Neural cell (in vitro differentiated cells): ENCODE data around the gene REV3L. TPM values are rescaled to one million over a fixed set of nuclear protein-coding genes. Genes with fewer than 3 reads are reported as not detected.

Experiments used
- H2AFZ ChIP-seq: fragments of 200-600, 300-800 bp; sonication (generic), shearing (Covaris generic); 2 replicates; pipeline ENCODE4 v1.6.0; 2014; ENCODE audit warnings: low read depth, mild to moderate bottlenecking, antibody characterized with exemption, low read length, moderate library complexity
- H3F3A ChIP-seq: fragments of 200-600 bp; shearing (Covaris generic); 2 replicates; pipeline ENCODE4 v1.6.1; 2016; ENCODE audit warnings: mild to moderate bottlenecking, moderate library complexity, mixed read lengths, antibody characterized with exemption, low read length; ENCODE audit not compliant: insufficient read depth, poor library complexity, severe bottlenecking
- H3K27ac ChIP-seq: fragments of 200-600, 300-800 bp; sonication (generic), shearing (Covaris generic); 2 replicates; pipeline ENCODE4 v1.5.1; 2014; ENCODE audit warnings: mild to moderate bottlenecking, low read length, moderate library complexity
- H3K27me3 ChIP-seq: fragments of 300-800, 200-600 bp; sonication (generic), shearing (Covaris generic); 2 replicates; pipeline ENCODE4 v1.6.0; 2014; ENCODE audit warnings: mild to moderate bottlenecking, low read depth, low read length, moderate library complexity; ENCODE audit not compliant: insufficient read depth
- H3K36me3 ChIP-seq: fragments of 300-800, 200-600 bp; sonication (generic), shearing (Covaris generic); 2 replicates; pipeline ENCODE4 v1.5.1; 2014; ENCODE audit warnings: mild to moderate bottlenecking, antibody characterized with exemption, low read length, moderate library complexity; ENCODE audit not compliant: insufficient read depth
- H3K4me2 ChIP-seq: fragments of 300-800, 200-600 bp; sonication (generic), shearing (Covaris generic); 2 replicates; pipeline ENCODE4 v1.6.0; 2014; ENCODE audit warnings: mild to moderate bottlenecking, low read length
- H3K4me3 ChIP-seq: fragments of 300-800, 200-600 bp; sonication (generic), shearing (Covaris generic); 2 replicates; pipeline ENCODE4 v1.5.1; 2014; ENCODE audit warnings: mild to moderate bottlenecking, low read length, moderate library complexity
- H3K79me2 ChIP-seq: fragments of 200-600 bp; shearing (Covaris generic); replicated peaks from 2 replicates; pipeline ENCODE4 v1.6.0; 2014; ENCODE audit warnings: mild to moderate bottlenecking, low read length, moderate library complexity; ENCODE audit not compliant: insufficient read depth
- H3K9ac ChIP-seq: fragments of 300-800, 200-600 bp; sonication (generic), shearing (Covaris generic); 2 replicates; pipeline ENCODE4 v1.6.1; 2016; ENCODE audit warnings: mild to moderate bottlenecking, low read length, mixed read lengths
- H3K9me2 ChIP-seq: fragments of 200-600 bp; shearing (Covaris generic); 2 replicates; pipeline ENCODE4 v1.6.1; 2016; ENCODE audit warnings: mild to moderate bottlenecking, low read length, mixed read lengths; ENCODE audit not compliant: insufficient read depth
- H3K9me3 ChIP-seq: fragments of 200-600, 300-800 bp; sonication (generic), shearing (Covaris generic); 2 replicates; pipeline ENCODE4 v1.6.1; 2016; ENCODE audit warnings: mild to moderate bottlenecking, mixed run types, low read length, moderate library complexity, mixed read lengths
- H4K20me1 ChIP-seq: fragments of 200-600 bp; shearing (Covaris generic); 2 replicates; pipeline ENCODE4 v1.6.1; 2016; ENCODE audit warnings: mild to moderate bottlenecking, mixed run types; ENCODE audit not compliant: insufficient read depth
- CTCF ChIP-seq: fragments of 450-650 bp; IDR thresholded peaks from 2 replicates; pipeline ENCODE4 v1.5.1; 2014; ENCODE audit warnings: antibody characterized with exemption, mild to moderate bottlenecking, moderate library complexity; ENCODE audit not compliant: poor library complexity, severe bottlenecking
- EP300 ChIP-seq: fragments of 450-650 bp; conservative IDR thresholded peaks from 2 replicates; pipeline ENCODE4 v1.6.1; 2014; ENCODE audit warnings: antibody characterized with exemption, mild to moderate bottlenecking, moderate library complexity; ENCODE audit not compliant: poor library complexity, severe bottlenecking
- EZH2 ChIP-seq: fragments of 200-600, 300-800 bp; shearing (Covaris generic), sonication (generic); IDR thresholded peaks from 2 replicates; pipeline ENCODE4 v1.6.1; 2014; ENCODE audit warnings: antibody characterized with exemption, low read length, borderline replicate concordance, mild to moderate bottlenecking; ENCODE audit not compliant: insufficient read depth, poor library complexity, severe bottlenecking
- MXI1 ChIP-seq: fragments of 450-650 bp; conservative IDR thresholded peaks from 2 replicates; pipeline ENCODE4 v1.6.1; 2014; ENCODE audit warnings: antibody characterized with exemption, mild to moderate bottlenecking; ENCODE audit not compliant: poor library complexity, severe bottlenecking
- POLR2AphosphoS5 ChIP-seq: IDR thresholded peaks from 2 replicates; pipeline ENCODE4 v1.6.1; 2012
- RAD21 ChIP-seq: fragments of 450-650 bp; conservative IDR thresholded peaks from 2 replicates; pipeline ENCODE4 v1.6.1; 2014; ENCODE audit warnings: antibody characterized with exemption, mild to moderate bottlenecking, moderate library complexity
- REST ChIP-seq: IDR thresholded peaks from 2 replicates; pipeline ENCODE4 v1.6.1; 2012; ENCODE audit warnings: borderline replicate concordance
- SMC3 ChIP-seq: fragments of 450-650 bp; conservative IDR thresholded peaks from 2 replicates; pipeline ENCODE4 v1.6.1; 2014; ENCODE audit warnings: antibody characterized with exemption, mild to moderate bottlenecking, moderate library complexity; ENCODE audit not compliant: poor library complexity
- TAF1 ChIP-seq: IDR thresholded peaks from 2 replicates; pipeline ENCODE4 v1.6.1; 2012; ENCODE audit warnings: low read depth
- polyA plus RNA-seq: library from polyadenylated mRNA; depleted of rRNA; stranded (reverse); fragments of >200 nt; gene quantifications from 2 replicates; pipeline ENCODE4 v1.2.3, GENCODE V29; 2014

REV3L gene
- polyA plus RNA-seq, 1 donor from 2014 or later: 60.2 TPM

GRCh38 chr6:111407686-111408085, 75.3 kb downstream of the REV3L start:
- Histone ChIP-seq H3K27ac (no peak overlapping the region), H2AFZ (no peak overlapping the region), H3K4me2 (no peak overlapping the region), H3K79me2 (no peaks in the 10 kb centered on the region), H3K4me3 (no peak overlapping the region), H3K9me2 (no peaks in the 10 kb centered on the region), H3K27me3 (no peaks in the 10 kb centered on the region), H3K36me3 (peaks cover 11% of the 10 kb centered on the region), H4K20me1 (no peaks in the 10 kb centered on the region), H3F3A (no peaks in the 10 kb centered on the region), H3K9me3 (peaks cover 7% of the 10 kb centered on the region), H3K9ac (no peak overlapping the region)
- no peak for TF ChIP-seq MXI1
- TF ChIP-seq SMC3: no peak
- TF ChIP-seq EP300: no peak
- TF ChIP-seq CTCF: no peak
- no peak for TF ChIP-seq TAF1
- no peak for TF ChIP-seq REST
- no peak for TF ChIP-seq POLR2AphosphoS5
- no peak for TF ChIP-seq RAD21
- TF ChIP-seq EZH2: no peak

- Histone ChIP-seq H3K27me3 (no peaks in the 10 kb centered on the region), H3K9ac (no peak overlapping the region), H2AFZ (no peak overlapping the region), H4K20me1 (no peaks in the 10 kb centered on the region), H3K79me2 (no peaks in the 10 kb centered on the region), H3F3A (no peaks in the 10 kb centered on the region), H3K9me2 (no peaks in the 10 kb centered on the region), H3K27ac (no peak overlapping the region), H3K4me2 (no peak overlapping the region), H3K9me3 (peaks cover 7% of the 10 kb centered on the region), H3K4me3 (no peak overlapping the region), H3K36me3 (peaks cover 11% of the 10 kb centered on the region)
- TF ChIP-seq RAD21 (no peak), EZH2 (no peak), SMC3 (no peak), EP300 (no peak), POLR2AphosphoS5 (no peak), TAF1 (no peak)
Observed at GRCh38 chr6:111406200-111406721, 76.8 kb downstream of the REV3L start.
